Liver (tissue), 9 donors: ENCODE measurements around the gene RARS1. TPM values are rescaled to one million over a fixed set of nuclear protein-coding genes. Genes with fewer than 3 reads are reported as not detected.

ENCODE experiments used
- DNase-seq: peaks from one replicate; pipeline ENCODE4 v3.0.0-alpha.2; 2017; ENCODE audit warnings: low spot score
- H3K27ac ChIP-seq, 2 donors: one replicate each; pipeline ENCODE4 v1.7.0; 2013; ENCODE audit warnings: inconsistent platforms in 2 of 2, low read length in 2 of 2, control low read depth in 1 of 2, low read depth in 1 of 2, mild to moderate bottlenecking in 1 of 2
- H3K27me3 ChIP-seq, 4 donors: one replicate each; pipeline versions ENCODE4 v1.6.1 to v1.7.0; 2013; ENCODE audit warnings: low read length in 3 of 4, inconsistent platforms in 1 of 4, mild to moderate bottlenecking in 1 of 4, moderate library complexity in 1 of 4; ENCODE audit not compliant: control insufficient read depth in 4 of 4, insufficient read depth in 4 of 4
- H3K36me3 ChIP-seq, 4 donors: one replicate each; pipeline versions ENCODE4 v1.6.1 to v1.7.0; 2013; ENCODE audit warnings: low read length in 3 of 4, mild to moderate bottlenecking in 3 of 4, low read depth in 1 of 4, moderate library complexity in 1 of 4; ENCODE audit not compliant: control insufficient read depth in 4 of 4, insufficient read depth in 3 of 4
- H3K4me1 ChIP-seq, 4 donors: one replicate each; pipeline versions ENCODE4 v1.6.1 to v1.7.0; 2013; ENCODE audit warnings: low read length in 3 of 4, mild to moderate bottlenecking in 3 of 4, moderate library complexity in 1 of 4; ENCODE audit not compliant: control insufficient read depth in 4 of 4, insufficient read depth in 4 of 4
- H3K4me3 ChIP-seq, 3 donors: one replicate each; pipeline versions ENCODE4 v1.6.1 to v1.7.0; 2013; ENCODE audit warnings: low read length in 3 of 3, control low read depth in 1 of 3, low read depth in 1 of 3, mild to moderate bottlenecking in 1 of 3
- H3K9ac ChIP-seq, 2 donors: one replicate each; pipeline ENCODE4 v1.7.0; 2013; ENCODE audit warnings: low read length in 2 of 2, mild to moderate bottlenecking in 2 of 2, moderate library complexity in 2 of 2, control low read depth in 1 of 2, low read depth in 1 of 2
- H3K9me3 ChIP-seq, 4 donors: one replicate each; pipeline versions ENCODE4 v1.6.1 to v1.7.0; 2013; ENCODE audit warnings: low read length in 3 of 4; ENCODE audit not compliant: control insufficient read depth in 4 of 4
- EGR1 ChIP-seq, 2 donors: IDR thresholded peaks; 2 replicates each; pipeline ENCODE4 v1.6.1; 2016 to 2018; ENCODE audit warnings: antibody characterized with exemption in 2 of 2, low read depth in 2 of 2
- FOXA2 ChIP-seq: IDR thresholded peaks from 2 replicates; pipeline ENCODE4 v1.6.1; 2016; ENCODE audit warnings: antibody characterized with exemption
- GABPA ChIP-seq, 2 donors: IDR thresholded peaks in 1 of 2; conservative IDR thresholded peaks in 1 of 2; 2 replicates each; pipeline ENCODE4 v1.6.1; 2016; ENCODE audit warnings: antibody characterized with exemption in 2 of 2, mild to moderate bottlenecking in 1 of 2, moderate library complexity in 1 of 2
- HNF4A ChIP-seq, 2 donors: conservative IDR thresholded peaks; 2 replicates each; pipeline ENCODE4 v1.6.1; 2016; ENCODE audit warnings: antibody characterized with exemption in 2 of 2, mild to moderate bottlenecking in 2 of 2
- HNF4G ChIP-seq: IDR thresholded peaks from 2 replicates; pipeline ENCODE4 v1.6.1; 2016; ENCODE audit warnings: antibody characterized with exemption
- NR2F2 ChIP-seq: IDR thresholded peaks from 2 replicates; pipeline ENCODE4 v1.6.1; 2016; ENCODE audit warnings: antibody characterized with exemption
- RAD21 ChIP-seq, 2 donors: IDR thresholded peaks; 2 replicates each; pipeline ENCODE4 v1.6.1; 2016; ENCODE audit warnings: antibody characterized with exemption in 2 of 2, mild to moderate bottlenecking in 2 of 2
- REST ChIP-seq: IDR thresholded peaks from 2 replicates; pipeline ENCODE4 v1.6.1; 2016; ENCODE audit warnings: antibody characterized with exemption, mild to moderate bottlenecking
- RXRA ChIP-seq, 2 donors: IDR thresholded peaks; 2 replicates each; pipeline ENCODE4 v1.6.1; 2017 to 2018; ENCODE audit warnings: antibody characterized with exemption in 2 of 2, mild to moderate bottlenecking in 1 of 2
- SP1 ChIP-seq: IDR thresholded peaks from 2 replicates; pipeline ENCODE4 v1.6.1; 2018; ENCODE audit warnings: antibody characterized with exemption, mild to moderate bottlenecking
- TAF1 ChIP-seq: conservative IDR thresholded peaks from 2 replicates; pipeline ENCODE4 v1.6.1; 2016; ENCODE audit warnings: antibody characterized with exemption, mild to moderate bottlenecking
- YY1 ChIP-seq: IDR thresholded peaks from 2 replicates; pipeline ENCODE4 v1.6.1; 2016; ENCODE audit warnings: antibody characterized with exemption, mild to moderate bottlenecking
- ZBTB33 ChIP-seq: IDR thresholded peaks from 2 replicates; pipeline ENCODE4 v1.6.1; 2016; ENCODE audit warnings: antibody characterized with exemption
- WGBS: extraction: QIAGEN DNeasy Blood & Tissue Kit; methylation state at CpG from one replicate; pipeline ENCODE4 v1.1.7; 2013; 5-methylcytosine and 5-hydroxymethylcytosine counted together
- polyA plus RNA-seq, 2 donors: library from polyadenylated mRNA; stranded (reverse) in 1 of 2; unstranded in 1 of 2; fragments of 200-250 nt in 1 of 2; fragments of >200 nt in 1 of 2; fragmentation: Nextera tagmentation in 1 of 2; extraction: Ambion mirVana in 1 of 2; gene quantifications; one replicate each; pipeline versions ENCODE4 v1.2.1 to v1.2.3, GENCODE V29; 2013 to 2015
- total RNA-seq, 2 donors: library from RNA; depleted of rRNA; stranded (reverse); fragments of >200 nt; gene quantifications; one replicate each; pipeline ENCODE4 v1.2.3, GENCODE V29; 2014
- TF ChIP-seq, protein P1 (sequence below): fragments of 150-350 bp; IDR thresholded peaks from 2 replicates; pipeline ENCODE4 v1.5.1; 2017; ENCODE audit warnings: improper control_type of control experiment, low read depth, low read length; ENCODE audit not compliant: missing input control
- TF ChIP-seq, protein P2 (sequence below): IDR thresholded peaks from 2 replicates; pipeline ENCODE4 v1.6.1; 2016; ENCODE audit warnings: antibody characterized with exemption
- donor health status: healthy.
- donor health status: healthy.
- donor health status: healthy.
- donor health status: healthy.
- donor health status: healthy.

RARS1 gene
- total and polyA plus RNA-seq, 4 donors = 16.5 to 42.5 (median 30.1) TPM

GRCh38 chr5:168438349-168438748 lies 47.9 kb upstream of the RARS1 start:
- WGBS = 84% methylated on average over 5 of the region's 5 CpGs
- no peaks in the 10 kb centered on the region for H3K9me3 ChIP-seq
- H3K27me3 ChIP-seq = no peaks in the 10 kb centered on the region
- H3K4me1 ChIP-seq = no peaks in the 10 kb centered on the region
- H3K9ac ChIP-seq = no peak overlapping the region
- TF ChIP-seq NR2F2 (no peak), FOXA2 (no peak), RXRA (IDR thresholded peaks at IDR 0.05) (no peak), TAF1 (no peak), YY1 (no peak), SP1 (no peak), HNF4G (no peak), HNF4A (conservative IDR thresholded peaks at IDR 0.05) (no peak), GABPA (IDR thresholded peaks at IDR 0.05 in 1 of 2, conservative IDR thresholded peaks at IDR 0.05 in 1 of 2) (no peak)
- TF ChIP-seq, protein P1, sequence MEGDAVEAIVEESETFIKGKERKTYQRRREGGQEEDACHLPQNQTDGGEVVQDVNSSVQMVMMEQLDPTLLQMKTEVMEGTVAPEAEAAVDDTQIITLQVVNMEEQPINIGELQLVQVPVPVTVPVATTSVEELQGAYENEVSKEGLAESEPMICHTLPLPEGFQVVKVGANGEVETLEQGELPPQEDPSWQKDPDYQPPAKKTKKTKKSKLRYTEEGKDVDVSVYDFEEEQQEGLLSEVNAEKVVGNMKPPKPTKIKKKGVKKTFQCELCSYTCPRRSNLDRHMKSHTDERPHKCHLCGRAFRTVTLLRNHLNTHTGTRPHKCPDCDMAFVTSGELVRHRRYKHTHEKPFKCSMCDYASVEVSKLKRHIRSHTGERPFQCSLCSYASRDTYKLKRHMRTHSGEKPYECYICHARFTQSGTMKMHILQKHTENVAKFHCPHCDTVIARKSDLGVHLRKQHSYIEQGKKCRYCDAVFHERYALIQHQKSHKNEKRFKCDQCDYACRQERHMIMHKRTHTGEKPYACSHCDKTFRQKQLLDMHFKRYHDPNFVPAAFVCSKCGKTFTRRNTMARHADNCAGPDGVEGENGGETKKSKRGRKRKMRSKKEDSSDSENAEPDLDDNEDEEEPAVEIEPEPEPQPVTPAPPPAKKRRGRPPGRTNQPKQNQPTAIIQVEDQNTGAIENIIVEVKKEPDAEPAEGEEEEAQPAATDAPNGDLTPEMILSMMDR = no peak
- TF ChIP-seq, protein P2, sequence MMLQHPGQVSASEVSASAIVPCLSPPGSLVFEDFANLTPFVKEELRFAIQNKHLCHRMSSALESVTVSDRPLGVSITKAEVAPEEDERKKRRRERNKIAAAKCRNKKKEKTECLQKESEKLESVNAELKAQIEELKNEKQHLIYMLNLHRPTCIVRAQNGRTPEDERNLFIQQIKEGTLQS = no peak
- no peak overlapping the region for H3K27ac ChIP-seq
- no peak for DNase-seq
- peaks cover 10 to 66% (median 36%) of the 10 kb centered on the region in 4 donors for H3K36me3 ChIP-seq
- no peak overlapping the region for H3K4me3 ChIP-seq

DNA sequence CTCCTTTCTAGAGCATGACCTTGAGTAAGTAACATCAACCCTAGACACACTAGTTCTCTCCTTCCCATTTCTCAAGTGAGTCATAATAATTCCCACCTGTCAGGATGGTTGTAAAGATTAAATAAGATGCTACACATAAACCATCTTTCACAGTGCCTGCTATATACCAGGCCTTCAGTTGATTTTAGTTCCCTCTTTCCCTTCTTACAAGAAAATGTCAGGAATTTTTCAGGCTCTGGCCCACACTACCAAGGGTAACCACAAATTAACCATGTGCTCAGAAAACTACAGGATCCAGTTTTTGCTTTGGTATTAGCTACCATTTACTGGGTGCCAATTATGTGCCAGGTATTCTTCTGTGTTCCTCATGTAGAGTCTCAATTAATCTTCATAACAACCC lies 42.7 kb upstream of the RARS1 start:
- H3K36me3 ChIP-seq = peaks cover 5 to 59% (median 33%) of the 10 kb centered on the region in 4 donors

More for the DNA sequence above, 42.7 kb upstream of the RARS1 start:
- no peak overlapping the region for H3K27ac ChIP-seq
- H3K9ac ChIP-seq = no peak overlapping the region
- no peak for DNase-seq
- TF ChIP-seq TAF1 (no peak), HNF4G (no peak), RAD21 (IDR thresholded peaks at IDR 0.05) (no peak), EGR1 (IDR thresholded peaks at IDR 0.05; ENCODE audit: low read depth in 2 of 2) (no peak), NR2F2 (no peak), FOXA2 (no peak), REST (no peak), RXRA (IDR thresholded peaks at IDR 0.05) (no peak), SP1 (no peak), ZBTB33 (no peak), GABPA (IDR thresholded peaks at IDR 0.05 in 1 of 2, conservative IDR thresholded peaks at IDR 0.05 in 1 of 2) (no peak)
- TF ChIP-seq, protein P1 = no peak
- H3K9me3 ChIP-seq = no peaks in the 10 kb centered on the region
- H3K27me3 ChIP-seq = no peaks in the 10 kb centered on the region
- no peaks in the 10 kb centered on the region for H3K4me1 ChIP-seq
- no peak overlapping the region for H3K4me3 ChIP-seq
